Left lung (tissue), 10 donors: Measurements from ENCODE around the gene ZNF24. TPM values are rescaled to one million over a fixed set of nuclear protein-coding genes. Genes with fewer than 3 reads are reported as not detected.

ENCODE experiments used
- ATAC-seq: fragments of 200-7000 bp; cut with Tn5 transposase; one replicate; pipeline ENCODE4 v1.9.1; 2020; ENCODE audit warnings: moderate library complexity
- DNase-seq, 4 donors: peaks; one replicate each; pipeline ENCODE4 v3.0.0-alpha.2; 2013 to 2020
- H3K27ac ChIP-seq, 2 donors: fragments of 200-600 bp; sonication (generic) in 1 of 2; one replicate each; pipeline versions ENCODE4 v1.5.0 to v1.8.0; 2020 to 2021
- H3K27me3 ChIP-seq, 2 donors: fragments of 200-600 bp; sonication (generic) in 1 of 2; one replicate each; pipeline versions ENCODE4 v1.5.0 to v1.8.0; 2020 to 2021
- H3K36me3 ChIP-seq, 2 donors: fragments of 200-600 bp; sonication (generic) in 1 of 2; one replicate each; pipeline versions ENCODE4 v1.5.0 to v1.8.0; 2020 to 2021
- H3K4me1 ChIP-seq, 2 donors: fragments of 200-600 bp; one replicate each; pipeline ENCODE4 v1.8.0; 2021
- H3K4me3 ChIP-seq, 2 donors: fragments of 200-600 bp; sonication (generic) in 1 of 2; one replicate each; pipeline versions ENCODE4 v1.5.0 to v1.8.0; 2020 to 2021; ENCODE audit warnings: mild to moderate bottlenecking in 1 of 2
- H3K9me3 ChIP-seq, 2 donors: fragments of 200-600 bp; sonication (generic) in 1 of 2; one replicate each; pipeline versions ENCODE4 v1.5.0 to v1.8.0; 2020 to 2021
- CTCF ChIP-seq, 2 donors: fragments of 200-600 bp; sonication (generic) in 1 of 2; IDR thresholded peaks; one replicate each; pipeline versions ENCODE4 v1.5.0 to v1.8.0; 2021; ENCODE audit warnings: antibody characterized with exemption in 2 of 2
- intact Hi-C, 2 donors: fragments of 100-400 bp; cut with DNase I; formaldehyde crosslinking; loops; one replicate each; pipeline versions ENCODE4 v1.11.2 to v1.14.2; 2022
- polyA plus RNA-seq, 6 donors: library from polyadenylated mRNA; unstranded; fragments of 120-200 nt; gene quantifications; one replicate each; pipeline ENCODE4 v1.2.1, GENCODE V29; 2013; ENCODE audit not compliant: insufficient read length in 6 of 6
- total RNA-seq, 2 donors: library from RNA; stranded (reverse); fragmentation: NEBNext Ultra II Directional; extraction: Animal tissue kit (Norgen Biotek cat#: 25700); gene quantifications; one replicate each; pipeline ENCODE4 v1.2.1, GENCODE V29; 2021
- donor health status: DM: no; HTN: yes; CAD: no.
- donor health status: DM: no; HTN: no; CAD: no.

Gene ZNF24
- total and polyA plus RNA-seq, 8 donors, result 48.9 to 68.9 (median 66.9) TPM

- Histone ChIP-seq H3K4me3 (no peak overlapping the region), H3K27me3 (no peaks in the 10 kb centered on the region), H3K9me3 (no peaks in the 10 kb centered on the region), H3K27ac (no peak overlapping the region), H3K36me3 (peaks cover 10 to 94% of the 10 kb centered on the region in 2 donors), H3K4me1 (peaks cover 0 to 12% of the 10 kb centered on the region in 2 donors)
- ATAC-seq (no peak), DNase-seq (no peak)
- intact Hi-C loops, result no loop called here
- no peak for TF ChIP-seq CTCF (IDR thresholded peaks at IDR 0.05)
Observed at GRCh38 chr18:35335866-35336265, 8.4 kb downstream of the ZNF24 start.

GRCh38 chr18:35334821-35335220, 9.4 kb downstream of the ZNF24 start:
- Histone ChIP-seq H3K4me3 (no peak overlapping the region), H3K27ac (no peak overlapping the region), H3K9me3 (no peaks in the 10 kb centered on the region), H3K4me1 (peaks cover 0 to 1% of the 10 kb centered on the region in 2 donors), H3K27me3 (no peaks in the 10 kb centered on the region), H3K36me3 (peaks cover 9 to 85% of the 10 kb centered on the region in 2 donors)
- no peak for TF ChIP-seq CTCF (IDR thresholded peaks at IDR 0.05)
- DNase-seq, result no peak
- intact Hi-C loops, result no loop called here
- no peak for ATAC-seq

GRCh38 chr18:35334212-35334611, 10.0 kb downstream of the ZNF24 start:
- Histone ChIP-seq H3K27me3 (no peaks in the 10 kb centered on the region), H3K9me3 (no peaks in the 10 kb centered on the region), H3K36me3 (peaks cover 3 to 79% of the 10 kb centered on the region in 2 donors), H3K4me3 (no peak overlapping the region), H3K4me1 (no peaks in the 10 kb centered on the region), H3K27ac (no peak overlapping the region)
- no peak for DNase-seq
- no peak for TF ChIP-seq CTCF (IDR thresholded peaks at IDR 0.05)
- ATAC-seq, result no peak
- intact Hi-C loops, result no loop called here

- Histone ChIP-seq H3K27ac (no peak overlapping the region), H3K4me1 (no peaks in the 10 kb centered on the region), H3K36me3 (peaks cover 0 to 52% of the 10 kb centered on the region in 2 donors), H3K27me3 (no peaks in the 10 kb centered on the region), H3K9me3 (no peaks in the 10 kb centered on the region), H3K4me3 (no peak overlapping the region)
- TF ChIP-seq CTCF (IDR thresholded peaks at IDR 0.05), result no peak
- DNase-seq (no peak), ATAC-seq (no peak)
- intact Hi-C loops, result no loop called here
Observed at GRCh38 chr18:35331367-35332087, 12.7 kb downstream of the ZNF24 start.

- Histone ChIP-seq H3K27ac (no peak overlapping the region), H3K36me3 (peaks cover 0 to 25% of the 10 kb centered on the region in 2 donors), H3K27me3 (no peaks in the 10 kb centered on the region), H3K9me3 (no peaks in the 10 kb centered on the region), H3K4me1 (no peaks in the 10 kb centered on the region), H3K4me3 (no peak overlapping the region)
- DNase-seq, result no peak
- intact Hi-C loops, result no loop called here
- TF ChIP-seq CTCF (IDR thresholded peaks at IDR 0.05), result no peak
- ATAC-seq, result no peak
Observed at GRCh38 chr18:35328868-35329267, 15.4 kb downstream of the ZNF24 start.
